HCT116 (cell line): Measurements from ENCODE around the gene SOBP. TPM values are rescaled to one million over a fixed set of nuclear protein-coding genes. Genes with fewer than 3 reads are reported as not detected.

Experiments used
- ATAC-seq: fragments of 200-7000 bp; cut with Tn5 transposase; 2 replicates; pipeline ENCODE4 v1.9.1; 2020; ENCODE audit warnings: mild to moderate bottlenecking, moderate library complexity
- BruUV-seq: library from RNA; stranded (reverse); fragments of 400-500 nt; replicated peaks from 2 replicates; lab custom pipeline; 2021; lab: Mats Ljungman, UMichigan
- CTCF ChIA-PET: fragments of 300-600 bp; sonication (Branson Sonifier 250); formaldehyde crosslinking; loops from one replicate; lab custom pipeline; 2021; ENCODE audit warnings: antibody characterized with exemption; lab: Charles Lee
- POLR2A ChIA-PET: fragments of 300-600, 350-600 bp; sonication (Branson Sonifier 250); formaldehyde crosslinking; loops from one replicate; lab custom pipeline; 2021; ENCODE audit warnings: antibody characterized with exemption; lab: Charles Lee
- RAD21 ChIA-PET, 2 experiments: fragments of 300-600 bp; sonication (Branson Sonifier 250); formaldehyde crosslinking; loops; one replicate each; lab custom pipeline; 2023; ENCODE audit warnings: low total read pairs in 2 of 2; ENCODE audit not compliant: uncharacterized antibody in 2 of 2, unreplicated experiment in 2 of 2, low non-redundant PET in 1 of 2; lab: Charles Lee
- DNase-seq: peaks from one replicate; pipeline ENCODE4 v3.0.0-alpha.2; 2010; ENCODE audit warnings: low read depth, low spot score
- H2AFZ ChIP-seq: fragments of 200-600 bp; shearing (Covaris generic), sonication (generic); 2 replicates; pipeline ENCODE4 v1.6.1; 2017; ENCODE audit warnings: low read depth, mixed run types, mixed read lengths, antibody characterized with exemption, low read length; ENCODE audit not compliant: poor library complexity, severe bottlenecking
- H3K27ac ChIP-seq: 2 replicates; pipeline ENCODE4 v1.5.1; 2012; ENCODE audit warnings: low read depth, low read length
- H3K27me3 ChIP-seq: fragments of 200-600 bp; sonication (generic); 2 replicates; pipeline ENCODE4 v1.6.1; 2016; ENCODE audit warnings: mixed run types, low read length, mixed read lengths; ENCODE audit not compliant: insufficient read depth
- H3K36me3 ChIP-seq, 2 experiments: fragments of 200-500 bp in 1 of 2; fragments of 200-600 bp in 1 of 2; sonication (Bioruptor generic) in 1 of 2; sonication (generic) in 1 of 2; 2 replicates each; pipeline versions ENCODE4 v1.5.1 to v1.6.1; 2014 to 2016; ENCODE audit warnings: low read length in 2 of 2, inconsistent platforms in 1 of 2, mixed read lengths in 1 of 2, mixed run types in 1 of 2; ENCODE audit not compliant: insufficient read depth in 2 of 2, control insufficient read depth in 1 of 2
- H3K4me1 ChIP-seq, 2 experiments: fragments of 200-600 bp in 1 of 2; sonication (generic) in 1 of 2; 2 replicates each; pipeline versions ENCODE4 v1.5.1 to v1.6.1; 2012 to 2017; ENCODE audit warnings: low read length in 2 of 2, inconsistent platforms in 1 of 2, mild to moderate bottlenecking in 1 of 2, mixed read lengths in 1 of 2, mixed run types in 1 of 2, moderate library complexity in 1 of 2; ENCODE audit not compliant: insufficient read depth in 2 of 2, control insufficient read depth in 1 of 2
- H3K4me2 ChIP-seq: fragments of 200-600 bp; sonication (generic); 2 replicates; pipeline ENCODE4 v1.6.1; 2017; ENCODE audit warnings: mixed run types, low read length, mixed read lengths
- H3K4me3 ChIP-seq, 2 experiments: fragments of 200-600 bp in 1 of 2; sonication (generic) in 1 of 2; replicated peaks in 1 of 2; 2 replicates each; pipeline ENCODE4 v1.5.1; 2011 to 2016; ENCODE audit warnings: low read length in 2 of 2, control low read depth in 1 of 2, low read depth in 1 of 2, mild to moderate bottlenecking in 1 of 2, mixed read lengths in 1 of 2, mixed run types in 1 of 2
- H3K79me2 ChIP-seq: fragments of 200-600 bp; sonication (generic); 2 replicates; pipeline ENCODE4 v1.6.1; 2017; ENCODE audit warnings: mild to moderate bottlenecking, mixed run types, low read length, moderate library complexity, mixed read lengths; ENCODE audit not compliant: insufficient read depth
- H3K9ac ChIP-seq: fragments of 200-600 bp; sonication (generic); 2 replicates; pipeline ENCODE4 v1.6.1; 2016; ENCODE audit warnings: low read length, mixed read lengths
- H3K9me2 ChIP-seq: fragments of 200-600 bp; sonication (generic), shearing (Covaris generic); 2 replicates; pipeline ENCODE4 v1.6.1; 2017; ENCODE audit warnings: mixed run types, mild to moderate bottlenecking, moderate library complexity; ENCODE audit not compliant: insufficient read depth
- H3K9me3 ChIP-seq, 2 experiments: fragments of 200-500 bp in 1 of 2; fragments of 200-600 bp in 1 of 2; sonication (Bioruptor generic) in 1 of 2; sonication (generic) in 1 of 2; 2 replicates each; pipeline ENCODE4 v1.6.1; 2014 to 2017; ENCODE audit warnings: low read length in 2 of 2, mixed read lengths in 2 of 2, inconsistent platforms in 1 of 2, low read depth in 1 of 2, mild to moderate bottlenecking in 1 of 2, mixed run types in 1 of 2, moderate library complexity in 1 of 2; ENCODE audit not compliant: control insufficient read depth in 1 of 2, insufficient read depth in 1 of 2
- H4K20me1 ChIP-seq: fragments of 200-600 bp; sonication (generic), shearing (Covaris generic); 2 replicates; pipeline ENCODE4 v1.6.1; 2017; ENCODE audit warnings: mixed run types, mild to moderate bottlenecking, moderate library complexity; ENCODE audit not compliant: insufficient read depth
- CEBPB ChIP-seq: IDR thresholded peaks from 2 replicates; pipeline ENCODE4 v1.6.1; 2012; ENCODE audit warnings: low read depth
- EGR1 ChIP-seq: IDR thresholded peaks from 2 replicates; pipeline ENCODE4 v1.6.1; 2012; ENCODE audit warnings: low read depth
- FOSL1 ChIP-seq: IDR thresholded peaks from 2 replicates; pipeline ENCODE4 v1.6.1; 2012; ENCODE audit warnings: low read depth
- JUND ChIP-seq: IDR thresholded peaks from 2 replicates; pipeline ENCODE4 v1.6.1; 2012
- MAX ChIP-seq: IDR thresholded peaks from 2 replicates; pipeline ENCODE4 v1.6.1; 2012
- SIN3A ChIP-seq: IDR thresholded peaks from 2 replicates; pipeline ENCODE4 v1.6.1; 2012; ENCODE audit warnings: low read depth
- SP1 ChIP-seq: IDR thresholded peaks from 2 replicates; pipeline ENCODE4 v1.6.1; 2012; ENCODE audit warnings: low read depth
- SRF ChIP-seq: IDR thresholded peaks from 2 replicates; pipeline ENCODE4 v1.6.1; 2012; ENCODE audit warnings: low read depth
- TCF7L2 ChIP-seq: IDR thresholded peaks from 2 replicates; pipeline ENCODE4 v1.7.0; 2011; ENCODE audit warnings: borderline replicate concordance, inconsistent platforms; ENCODE audit not compliant: insufficient read depth, insufficient read length; ENCODE audit errors: extremely low read depth
- ZFX ChIP-seq: fragments of 450-650 bp; IDR thresholded peaks from 2 replicates; pipeline ENCODE4 v1.6.1; 2017
- intact Hi-C: fragments of 100-400 bp; cut with micrococcal nuclease; formaldehyde crosslinking; loops from 2 replicates; pipeline ENCODE4 v1.10.0; 2022
- total RNA-seq: library from RNA; stranded (reverse); gene quantifications from one replicate; pipeline ENCODE4 v1.2.1, GENCODE V29; 2021; ENCODE audit not compliant: unreplicated experiment

SOBP gene
- total RNA-seq, 1 experiment from 2014 or later = 2.6 TPM

- Histone ChIP-seq H3K79me2 (no peaks in the 10 kb centered on the region), H3K9me3 (no peaks in the 10 kb centered on the region), H3K9me2 (no peaks in the 10 kb centered on the region), H3K9ac (no peak overlapping the region), H4K20me1 (no peaks in the 10 kb centered on the region)
- CTCF ChIA-PET = interaction anchor here (1.5 kb wide), 1 partner anchor 11 kb away, joined by 4 read pairs; no protein-coding TSS in a partner anchor
- DNase-seq = no peak
- TF ChIP-seq EGR1 = no peak
- TF ChIP-seq ZFX = no peak
- TF ChIP-seq SP1 = no peak
- TF ChIP-seq, all 23 proteins: peak for 0
- no TSS peak for BruUV-seq
- peaks cover 7 to 11% of the 10 kb centered on the region in 2 experiments; a peak in 2 of 4 replicates for H3K4me1 ChIP-seq
- intact Hi-C loops = no loop called here
- ATAC-seq = no peak
- H3K4me3 ChIP-seq = no peak overlapping the region
- ChIA-PET POLR2A (no interaction called here), RAD21 (no interaction called here)
- H2AFZ ChIP-seq = no peak overlapping the region
- H3K4me2 ChIP-seq = no peak overlapping the region
- no peaks in the 10 kb centered on the region for H3K36me3 ChIP-seq
- H3K27me3 ChIP-seq = no peaks in the 10 kb centered on the region
- no peak overlapping the region for H3K27ac ChIP-seq
Measured at GRCh38 chr6:107666981-107667601, 177.2 kb downstream of the SOBP start.

- ATAC-seq (no peak), DNase-seq (no peak)
- Histone ChIP-seq H4K20me1 (no peaks in the 10 kb centered on the region), H3K4me1 (peaks cover 7 to 11% of the 10 kb centered on the region in 2 experiments; a peak in 2 of 4 replicates), H3K4me2 (no peak overlapping the region), H3K27ac (no peak overlapping the region), H3K27me3 (no peaks in the 10 kb centered on the region), H3K4me3 (no peak overlapping the region), H3K36me3 (no peaks in the 10 kb centered on the region), H3K9me2 (no peaks in the 10 kb centered on the region), H3K79me2 (no peaks in the 10 kb centered on the region), H3K9me3 (no peaks in the 10 kb centered on the region), H3K9ac (no peak overlapping the region), H2AFZ (no peak overlapping the region)
- TF ChIP-seq FOSL1 (no peak), CEBPB (no peak), JUND (no peak), TCF7L2 (no peak), SIN3A (no peak), SRF (no peak), MAX (no peak)
- ChIA-PET POLR2A (no interaction called here), CTCF (no interaction called here), RAD21 (no interaction called here)
- BruUV-seq = no TSS peak
- intact Hi-C loops = no loop called here
Measured at GRCh38 chr6:107667790-107668189, 177.9 kb downstream of the SOBP start.
